Activated naive CD4-positive, alpha-beta T cell (primary cell): ENCODE measurements around the gene KRT82.
"Not testable (repeated sequence)": the region's sequence is repeated elsewhere in the genome, so short reads cannot be mapped to it uniquely, and the experiment has no call there.

Source experiments
- DNase-seq, 4 experiments: peaks; one replicate each; lab custom pipeline; 2025; lab: John Stamatoyannopoulos, UW

Gene KRT82

GRCh38 chr12:52405922-52406385 is at the start of gene KRT82:
Gene KRT82, minus strand, starts transcription at chr12:52406335. Its CDS starts 58 bp downstream, at chr12:52406277.
- no peak for DNase-seq

- DNase-seq = no peak
Measured at GRCh38 chr12:52455821-52456220, 49.7 kb upstream of the KRT82 start.

GRCh38 chr12:52454411-52455201 is 48.5 kb upstream of the KRT82 start:
- no peak for DNase-seq

GRCh38 chr12:52452101-52452500 is 46.0 kb upstream of the KRT82 start, which contains the start of gene KRT6B:
Gene KRT6B, minus strand, starts transcription at chr12:52452146. Its CDS starts 68 bp downstream, at chr12:52452078.
- DNase-seq = no peak

GRCh38 chr12:52448228-52448627 is 42.1 kb upstream of the KRT82 start:
- DNase-seq = no peak

GRCh38 chr12:52447196-52447595 is 41.1 kb upstream of the KRT82 start:
- DNase-seq = not testable (repeated sequence)

- DNase-seq = no peak
Measured at GRCh38 chr12:52446367-52447045, 40.4 kb upstream of the KRT82 start.

- no peak for DNase-seq
Measured at GRCh38 chr12:52445876-52446275, 39.7 kb upstream of the KRT82 start.

GRCh38 chr12:52444647-52445595 is 38.8 kb upstream of the KRT82 start:
- DNase-seq = no peak

GRCh38 chr12:52443966-52444365 is 37.8 kb upstream of the KRT82 start:
- no peak for DNase-seq

GRCh38 chr12:52442600-52443061 is 36.5 kb upstream of the KRT82 start:
- DNase-seq = no peak

- DNase-seq = no peak
Measured at GRCh38 chr12:52441320-52441911, 35.3 kb upstream of the KRT82 start.

GRCh38 chr12:52440821-52441319 is 34.7 kb upstream of the KRT82 start:
- DNase-seq = no peak

GRCh38 chr12:52439845-52440244 is 33.7 kb upstream of the KRT82 start:
- no peak for DNase-seq

GRCh38 chr12:52439420-52439819 is 33.3 kb upstream of the KRT82 start:
- no peak for DNase-seq

GRCh38 chr12:52438305-52439301 is 32.5 kb upstream of the KRT82 start:
- DNase-seq = no peak

- DNase-seq = no peak
Measured at GRCh38 chr12:52437508-52437907, 31.4 kb upstream of the KRT82 start.

GRCh38 chr12:52436828-52437474 is 30.8 kb upstream of the KRT82 start:
- no peak for DNase-seq

GRCh38 chr12:52436000-52436827 is 30.1 kb upstream of the KRT82 start:
- no peak for DNase-seq
